GM21528 (cell line): ENCODE results near the gene ADRM1.

Experiments used
- ATAC-seq: cut with Tn5 transposase; IDR thresholded peaks from one replicate; pipeline ENCODE4 v1.9.1; 2021; ENCODE audit warnings: mild to moderate bottlenecking, moderate library complexity; ENCODE audit not compliant: unreplicated experiment, low FRiP score

The ADRM1 gene, protein sequence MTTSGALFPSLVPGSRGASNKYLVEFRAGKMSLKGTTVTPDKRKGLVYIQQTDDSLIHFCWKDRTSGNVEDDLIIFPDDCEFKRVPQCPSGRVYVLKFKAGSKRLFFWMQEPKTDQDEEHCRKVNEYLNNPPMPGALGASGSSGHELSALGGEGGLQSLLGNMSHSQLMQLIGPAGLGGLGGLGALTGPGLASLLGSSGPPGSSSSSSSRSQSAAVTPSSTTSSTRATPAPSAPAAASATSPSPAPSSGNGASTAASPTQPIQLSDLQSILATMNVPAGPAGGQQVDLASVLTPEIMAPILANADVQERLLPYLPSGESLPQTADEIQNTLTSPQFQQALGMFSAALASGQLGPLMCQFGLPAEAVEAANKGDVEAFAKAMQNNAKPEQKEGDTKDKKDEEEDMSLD

DNA sequence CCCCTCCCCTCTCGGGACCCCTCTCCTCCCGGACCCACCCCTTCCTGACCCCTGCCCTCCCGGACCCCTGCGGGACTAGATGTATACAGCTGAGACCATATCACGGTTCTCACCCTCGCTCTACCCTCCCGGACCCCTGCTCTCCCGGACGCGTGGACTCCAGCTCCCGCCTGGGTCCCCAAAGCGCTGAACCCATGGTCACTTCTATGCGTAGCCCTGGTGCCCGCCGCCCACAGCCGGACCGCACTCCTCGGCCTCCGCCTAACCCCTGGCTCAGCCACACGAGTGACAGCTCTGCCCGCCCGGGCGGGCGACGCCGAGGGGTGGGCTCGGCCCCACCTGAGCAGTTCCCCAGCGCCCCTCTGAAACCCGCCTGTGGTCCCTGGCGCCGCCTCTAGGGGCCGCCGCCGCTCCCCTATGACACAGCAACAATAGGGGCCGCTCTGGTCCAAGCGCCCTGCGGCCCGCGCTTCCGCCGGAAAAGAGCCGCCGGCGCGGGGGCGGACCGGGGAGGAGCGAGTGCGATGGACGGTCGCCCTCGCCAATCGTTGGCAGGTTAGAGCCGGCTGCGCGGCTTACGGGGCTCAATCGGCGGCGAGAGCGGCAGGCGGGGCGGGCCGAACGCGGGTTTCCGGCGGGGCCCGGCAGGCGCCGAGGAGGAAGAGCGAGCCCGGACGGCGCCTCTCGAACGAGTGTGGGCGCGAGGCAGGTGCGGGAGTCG, at the start of gene ADRM1:
TSS of gene ADRM1 (plus strand) at position 657 of the 721 bp plus-strand sequence. CDS start 572 bp downstream, outside the sequence.
- ATAC-seq: peak; percentile 82

DNA sequence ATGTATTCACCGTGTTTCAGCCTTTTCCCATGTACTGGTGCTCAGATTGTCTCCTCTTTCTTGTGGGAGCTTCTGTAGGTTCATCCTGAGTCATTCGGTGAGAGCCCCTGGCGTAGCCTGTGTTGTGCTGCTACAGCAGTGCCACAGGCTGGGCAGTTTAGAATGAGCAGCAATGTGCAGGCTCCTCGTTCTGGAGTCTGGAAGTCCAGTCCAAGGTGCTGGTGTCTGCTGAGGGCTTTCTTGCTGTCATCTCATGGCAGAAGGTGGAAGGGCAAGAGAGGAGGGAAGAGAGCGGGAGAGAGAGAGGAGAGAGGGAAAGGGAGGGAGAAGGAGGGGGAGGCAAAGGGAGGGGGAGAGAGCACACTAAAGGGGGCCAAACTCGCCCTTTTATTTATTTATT, 49.4 kb upstream of the ADRM1 start:
- no peak for ATAC-seq

DNA sequence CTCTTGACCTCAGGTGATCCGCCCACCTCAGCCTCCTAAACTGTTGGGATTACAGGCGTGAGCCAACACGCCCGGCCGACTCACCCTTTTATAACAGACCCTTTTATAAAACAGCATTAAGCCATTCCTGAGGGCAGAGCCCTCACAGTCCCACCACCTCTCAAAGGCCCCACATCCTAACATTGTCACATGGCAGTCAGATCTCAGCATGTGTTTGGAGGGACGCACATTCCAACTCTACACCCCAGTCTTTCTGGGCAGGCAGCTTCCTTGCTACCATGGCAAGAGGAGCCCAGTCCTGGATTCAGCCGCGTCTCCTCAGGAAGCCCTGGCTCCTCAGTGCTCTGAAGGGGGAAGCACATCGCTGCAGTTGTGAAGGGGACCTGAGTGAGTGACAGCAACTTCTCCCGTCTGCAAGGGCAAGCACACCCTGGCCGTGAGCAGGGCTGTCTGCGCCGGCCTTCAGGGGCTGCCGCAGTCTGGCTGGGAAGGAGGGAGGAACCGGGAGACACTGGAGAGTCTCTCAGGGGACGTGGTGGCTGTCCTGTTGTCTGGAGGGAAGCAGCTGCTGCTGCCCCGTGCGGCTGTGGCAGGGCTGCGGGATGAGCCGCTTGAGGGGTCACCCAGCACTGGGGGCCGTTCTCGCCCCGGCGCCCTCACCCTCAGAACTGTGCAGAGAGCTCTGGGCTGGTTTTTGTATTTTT, 48.6 kb upstream of the ADRM1 start:
- ATAC-seq: no peak

DNA sequence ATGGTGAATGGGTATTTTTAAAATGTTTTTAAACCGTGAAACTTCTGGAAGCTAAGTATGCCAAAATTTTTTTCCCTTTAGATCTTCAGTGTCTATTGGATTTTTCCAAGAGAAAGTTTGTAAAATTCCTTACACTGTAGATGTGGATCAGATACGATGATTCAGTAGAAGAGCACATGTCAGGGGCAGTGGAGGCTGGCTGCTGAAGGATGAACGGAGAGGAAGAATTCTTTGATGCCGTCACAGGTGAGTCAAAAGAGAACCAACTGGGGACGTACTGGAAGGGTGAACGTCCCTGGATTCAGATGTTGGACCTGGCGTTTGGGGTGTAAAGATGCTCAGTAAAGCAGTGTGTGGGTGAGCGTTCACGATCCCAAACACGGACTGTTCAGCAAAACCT, 46.8 kb upstream of the ADRM1 start:
- ATAC-seq: no peak

DNA sequence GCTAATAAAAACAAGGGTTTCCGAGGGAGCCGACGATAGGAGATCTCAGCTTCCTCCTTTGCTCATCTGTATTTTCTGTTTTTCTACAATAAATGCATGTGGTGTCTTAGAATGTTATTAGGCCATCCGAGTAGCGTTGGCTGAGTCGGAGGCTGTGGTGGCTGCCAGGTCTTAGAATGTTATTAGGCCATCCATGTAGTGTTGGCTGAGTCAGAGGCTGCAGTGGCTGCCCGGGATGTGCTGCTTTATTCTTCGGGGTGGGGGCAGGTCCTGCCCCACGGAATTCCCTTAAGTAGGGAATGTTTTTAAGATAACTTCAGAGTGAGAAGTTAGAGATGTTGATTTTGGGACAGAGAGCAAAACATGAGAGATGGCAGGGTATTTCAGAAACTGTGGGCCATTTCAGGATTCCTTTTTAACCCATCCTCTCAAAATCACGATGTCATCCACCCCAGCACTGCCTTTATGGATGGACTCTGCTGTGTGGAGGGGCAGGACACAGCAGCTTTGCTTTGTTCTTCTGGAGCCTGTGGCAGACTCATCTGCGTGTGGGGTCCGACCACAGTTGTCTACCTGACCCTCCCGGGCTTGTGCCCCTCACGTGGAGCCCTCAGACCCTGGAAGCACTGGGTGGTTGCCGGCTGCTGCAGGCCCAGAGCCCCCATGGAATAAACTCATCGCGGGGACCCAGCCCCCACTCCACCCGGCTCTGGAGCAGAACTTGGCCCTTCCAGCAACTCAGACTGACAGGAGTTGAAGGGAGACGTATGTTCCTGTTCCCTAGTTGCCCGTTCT, 44.1 kb upstream of the ADRM1 start:
- ATAC-seq: no peak

DNA sequence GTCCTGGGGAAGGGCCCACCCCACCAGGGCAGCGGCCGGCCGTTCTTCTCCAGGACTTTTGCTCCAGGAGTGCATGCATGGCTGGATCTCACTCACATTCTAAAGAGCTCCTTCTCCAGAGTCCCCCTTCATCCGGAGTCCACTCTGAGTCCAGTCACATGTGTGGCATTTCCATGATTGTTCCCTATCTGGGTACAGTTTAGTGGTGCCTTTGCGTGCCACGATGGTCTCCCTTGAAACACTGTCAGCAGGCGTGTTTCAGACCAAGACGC, 43.6 kb upstream of the ADRM1 start:
- ATAC-seq: no peak

DNA sequence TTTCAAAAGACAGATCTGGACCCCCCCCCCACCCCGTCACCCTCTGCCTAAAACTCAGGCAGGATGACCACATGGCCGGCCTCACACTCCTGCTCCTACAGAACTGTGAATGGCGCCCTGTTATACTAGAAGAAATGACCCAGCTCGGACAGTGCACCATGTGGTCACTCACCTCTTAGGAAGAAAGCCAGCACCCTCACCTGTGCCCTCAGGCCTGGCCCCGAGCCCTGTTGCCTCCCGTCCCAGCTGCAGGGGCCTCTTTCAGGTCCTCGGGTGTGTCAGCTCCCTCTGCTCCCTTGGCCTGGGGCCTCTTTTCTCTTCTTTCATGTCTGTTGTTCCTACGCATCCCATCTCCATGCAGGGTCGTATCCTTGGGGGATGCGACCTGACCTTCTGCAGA, 40.7 kb upstream of the ADRM1 start:
- ATAC-seq: no peak

DNA sequence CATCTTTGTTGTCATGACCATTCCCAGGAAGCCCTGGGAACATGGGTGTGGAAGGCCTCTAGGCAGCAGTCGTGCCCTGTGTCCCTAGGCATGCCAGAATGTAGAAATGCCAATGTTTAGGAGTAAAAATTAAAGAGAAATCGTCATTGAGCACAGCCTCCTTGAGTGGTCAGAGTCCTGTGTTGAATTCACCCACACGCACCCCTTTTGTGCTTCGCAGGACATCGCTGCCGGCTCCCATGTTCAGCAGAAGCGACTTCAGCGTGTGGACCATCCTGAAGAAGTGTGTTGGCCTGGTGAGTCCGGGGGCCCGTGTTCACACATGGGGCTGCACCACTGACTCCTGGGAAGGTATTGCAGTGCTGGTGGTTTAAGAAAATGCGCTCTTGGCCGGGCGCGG, 39.4 kb upstream of the ADRM1 start:
- no peak for ATAC-seq

DNA sequence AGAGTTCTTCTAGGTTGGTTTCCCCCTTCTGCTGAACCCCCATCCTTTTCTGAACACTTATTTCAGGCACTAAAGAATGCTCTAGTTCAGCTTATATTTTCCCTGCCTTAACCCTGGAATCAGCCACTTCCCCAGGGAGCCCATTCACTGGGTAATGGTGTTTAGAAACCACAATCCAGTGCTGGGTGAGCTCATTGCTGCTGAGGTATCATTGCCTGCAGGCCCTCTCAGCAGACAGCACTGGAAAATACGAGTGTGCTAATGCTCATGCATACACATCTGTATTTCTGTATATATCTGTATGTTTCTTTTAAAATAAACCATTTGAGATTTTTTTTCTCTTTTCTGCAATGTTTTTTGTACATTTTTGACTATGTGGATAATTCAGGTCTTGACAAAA, 37.4 kb upstream of the ADRM1 start:
- no peak for ATAC-seq

DNA sequence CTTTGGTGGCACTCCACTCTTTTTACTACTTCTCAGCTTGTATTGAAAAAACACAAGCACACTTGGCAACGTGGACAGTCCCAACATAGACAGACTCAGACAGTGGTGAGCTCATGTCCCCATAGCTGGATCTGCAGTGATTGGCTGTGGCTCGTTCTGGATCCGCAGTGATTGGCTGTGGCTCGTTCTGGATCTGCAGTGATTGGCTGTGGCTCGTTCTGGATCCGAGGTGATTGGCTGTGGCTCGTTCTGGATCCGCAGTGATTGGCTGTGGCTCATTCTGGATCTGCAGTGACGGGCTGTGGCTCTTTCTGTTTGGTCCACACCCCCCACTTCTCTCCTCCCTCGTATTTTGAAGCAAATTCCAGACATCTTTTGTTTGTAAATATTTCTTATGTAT, 36.5 kb upstream of the ADRM1 start:
- ATAC-seq: no peak

DNA sequence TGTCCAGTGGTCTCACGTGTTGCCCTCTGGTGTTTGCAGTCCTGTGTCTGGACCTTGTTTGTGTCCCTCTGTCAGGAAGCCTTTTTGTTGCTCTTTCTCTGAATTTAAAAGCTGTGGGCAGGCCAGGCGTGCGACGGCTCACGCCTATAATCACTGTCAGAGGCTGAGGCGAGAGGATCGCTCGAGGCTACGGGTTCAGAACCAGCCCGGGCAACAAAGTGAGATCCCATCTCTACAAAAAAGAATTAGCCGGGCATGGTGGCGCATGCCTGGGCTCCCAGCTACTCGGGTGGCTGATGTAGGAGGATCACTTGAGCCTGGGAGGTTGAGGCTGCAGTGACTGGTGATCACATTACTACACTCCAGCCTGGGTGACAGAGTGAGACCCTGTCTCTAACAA, 35.9 kb upstream of the ADRM1 start:
- no peak for ATAC-seq

DNA sequence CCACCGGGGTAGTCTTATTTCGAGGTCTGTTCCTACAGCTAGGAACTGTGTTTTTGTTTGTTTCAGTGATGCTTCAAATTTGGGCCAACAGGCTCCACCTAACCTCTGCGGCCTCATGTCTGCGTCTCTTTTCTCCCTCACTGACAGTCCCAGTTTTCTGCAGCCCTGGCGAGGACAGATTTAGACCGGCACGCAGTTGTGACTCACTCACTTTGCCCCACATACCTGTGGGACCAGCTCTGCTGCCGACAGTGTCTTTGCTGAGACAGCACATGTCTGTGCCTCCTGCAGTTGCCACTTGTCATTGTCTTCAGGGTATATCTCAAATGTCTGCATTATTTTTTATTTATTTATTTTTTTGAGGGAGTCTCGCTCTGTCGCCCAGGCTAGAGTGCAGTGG, 35.3 kb upstream of the ADRM1 start:
- ATAC-seq: no peak

DNA sequence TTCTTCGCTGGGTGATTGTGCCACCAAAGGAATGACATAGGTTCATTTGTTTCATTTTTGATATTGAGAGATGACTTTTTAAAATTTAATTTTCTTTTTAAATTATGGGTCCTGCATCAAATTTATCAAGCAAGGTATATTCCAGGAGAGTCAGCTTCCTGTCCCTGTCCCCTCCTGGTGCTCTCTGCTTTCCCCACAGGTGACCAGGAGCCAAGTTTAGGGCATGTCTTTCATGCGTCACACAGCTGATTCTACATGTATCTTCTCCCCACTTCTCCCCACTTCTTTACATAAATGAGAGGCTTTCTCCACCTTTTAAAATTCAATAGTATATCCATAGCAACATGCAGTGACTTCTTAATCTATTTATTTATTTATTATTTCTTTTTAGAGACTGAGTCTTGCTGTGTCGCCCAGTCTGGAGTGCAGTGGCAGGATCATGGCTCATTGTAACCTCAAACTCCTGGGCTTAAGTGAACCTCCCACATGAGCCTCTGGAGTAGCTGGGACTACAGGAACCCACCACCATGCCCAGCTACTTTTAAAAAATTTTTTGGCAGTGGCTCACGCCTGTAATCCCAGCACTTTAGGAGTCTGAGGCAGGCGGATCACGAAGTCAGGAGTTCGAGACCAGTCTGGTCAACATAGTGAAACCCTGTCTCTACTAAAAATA, 34.4 kb upstream of the ADRM1 start:
- no peak for ATAC-seq

DNA sequence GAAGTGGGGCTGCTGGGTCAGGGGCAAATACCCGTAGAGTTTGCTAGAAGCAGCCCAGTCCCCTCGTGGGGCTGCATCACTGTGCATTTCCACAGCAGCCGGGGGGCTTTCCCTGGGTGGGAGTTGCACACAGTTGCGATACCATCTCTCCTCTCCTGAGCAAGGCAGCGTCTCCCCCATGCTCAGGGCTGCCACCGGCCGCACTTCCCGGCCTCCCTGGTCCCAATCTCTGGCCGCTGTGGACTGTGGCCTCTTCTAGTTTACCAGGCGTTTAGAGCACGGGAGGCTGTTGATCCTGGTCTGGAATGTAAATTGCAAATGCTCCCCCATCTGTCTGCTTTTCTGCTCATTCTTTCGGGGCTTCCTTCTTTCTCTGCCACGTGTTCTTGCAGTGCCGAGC, 33.4 kb upstream of the ADRM1 start:
- no peak for ATAC-seq

DNA sequence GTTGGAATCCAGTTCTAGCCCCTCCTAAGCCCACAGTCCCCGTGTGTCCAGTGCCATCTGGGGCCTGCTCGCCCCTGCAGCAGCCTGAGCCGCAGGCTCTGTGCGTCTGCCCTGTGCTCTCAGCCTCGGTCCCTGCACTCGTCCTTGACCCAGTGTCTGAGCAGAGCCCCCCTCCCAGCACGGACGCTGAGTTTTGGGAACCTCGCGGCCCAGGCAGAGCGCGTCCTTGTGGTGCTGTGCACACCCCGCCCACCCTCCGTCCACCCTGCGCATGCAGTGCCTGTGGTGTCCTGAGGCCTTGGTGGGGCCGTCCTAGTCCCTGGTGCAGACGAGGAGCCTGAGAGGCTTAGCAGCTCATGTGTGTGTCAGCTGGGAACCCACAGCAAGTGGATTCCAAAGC, 32.9 kb upstream of the ADRM1 start:
- no peak for ATAC-seq

DNA sequence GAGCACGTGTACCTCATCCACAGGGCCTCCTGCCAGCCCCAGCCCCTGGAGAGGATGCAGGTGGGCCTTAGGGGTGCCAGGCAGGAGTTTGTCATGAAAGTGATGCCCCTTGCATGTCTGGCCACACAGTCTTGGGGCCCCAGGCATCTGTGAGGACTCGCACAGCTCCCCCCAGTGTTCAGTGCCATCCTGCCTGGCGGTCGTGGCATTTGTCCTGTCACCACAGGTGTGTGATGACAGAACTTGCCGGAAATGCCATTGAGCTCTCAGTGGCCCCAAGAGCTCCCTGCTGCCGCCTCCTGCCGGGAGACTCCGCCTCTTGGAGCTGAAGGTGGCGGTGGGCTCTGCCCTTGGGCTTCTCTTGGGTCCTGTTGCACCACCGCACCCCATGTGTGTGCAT, 30.6 kb upstream of the ADRM1 start:
- ATAC-seq: no peak

DNA sequence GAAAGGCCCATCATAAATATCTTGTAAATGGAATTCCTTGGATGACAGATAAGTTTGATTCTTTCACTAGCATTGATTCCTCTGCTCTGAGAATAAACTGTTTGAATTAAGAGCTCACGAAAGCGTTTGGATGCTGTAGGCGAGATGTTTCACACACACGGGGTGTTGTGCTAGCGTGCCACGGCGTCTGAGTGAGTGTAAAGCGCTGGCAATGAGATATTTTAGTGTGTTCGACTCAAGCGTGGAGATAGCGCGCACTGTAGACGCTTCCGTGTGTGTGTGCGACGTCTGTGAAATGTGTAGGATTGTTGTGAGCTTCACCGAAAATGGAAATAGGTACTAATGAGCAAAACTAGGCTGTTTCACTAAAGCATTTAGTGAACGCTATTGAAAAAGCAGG, 29.4 kb upstream of the ADRM1 start:
- ATAC-seq: no peak

DNA sequence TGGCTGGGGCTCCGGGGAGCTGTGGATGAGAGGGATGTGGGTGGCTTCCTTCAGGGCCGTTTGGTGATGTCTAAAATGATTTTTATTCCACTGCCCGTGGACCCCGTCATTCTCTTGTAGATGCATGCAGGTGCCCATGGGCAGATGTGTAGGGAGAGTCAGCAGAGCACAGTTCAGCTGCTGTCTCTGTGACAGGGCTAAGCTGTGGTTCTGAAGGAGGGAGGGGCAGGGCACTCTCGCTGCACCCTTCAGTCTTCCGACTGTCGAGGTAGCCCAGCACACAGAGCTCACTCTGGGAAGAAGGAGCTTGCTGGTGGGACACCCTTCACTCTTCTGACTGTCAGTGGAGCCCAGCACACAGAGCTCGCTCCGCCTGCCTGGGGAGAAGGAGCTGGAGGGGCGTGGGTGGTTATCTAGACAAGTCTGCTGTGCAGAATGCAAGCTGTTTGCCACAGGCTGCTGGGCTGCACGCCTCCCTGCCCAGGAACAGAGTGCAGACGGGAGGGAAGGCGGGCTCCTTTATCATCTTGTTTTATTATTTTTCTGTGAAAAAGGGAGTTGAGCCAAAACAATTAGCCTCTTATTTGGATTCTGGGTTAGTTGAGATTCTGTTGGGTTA, 28.4 kb upstream of the ADRM1 start:
- no peak for ATAC-seq

DNA sequence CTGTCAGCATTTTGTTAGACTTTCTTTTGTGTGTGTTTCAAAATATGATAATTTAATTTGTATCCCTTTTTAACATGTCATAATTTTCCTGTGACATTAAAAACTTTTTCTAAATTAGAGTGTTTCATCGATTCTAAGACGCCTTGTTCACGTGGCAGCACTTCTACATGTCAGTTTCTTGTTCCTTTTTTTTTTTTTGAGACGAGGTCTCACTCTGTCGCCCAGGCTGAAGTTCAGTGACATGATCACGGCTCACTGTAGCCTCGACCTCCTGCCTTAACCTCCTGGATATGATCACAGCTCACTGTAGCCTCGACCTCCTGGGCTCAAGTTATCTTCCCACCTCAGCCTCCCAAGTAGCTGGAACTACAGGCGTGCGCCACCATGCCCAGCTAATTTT, 27.6 kb upstream of the ADRM1 start:
- no peak for ATAC-seq

DNA sequence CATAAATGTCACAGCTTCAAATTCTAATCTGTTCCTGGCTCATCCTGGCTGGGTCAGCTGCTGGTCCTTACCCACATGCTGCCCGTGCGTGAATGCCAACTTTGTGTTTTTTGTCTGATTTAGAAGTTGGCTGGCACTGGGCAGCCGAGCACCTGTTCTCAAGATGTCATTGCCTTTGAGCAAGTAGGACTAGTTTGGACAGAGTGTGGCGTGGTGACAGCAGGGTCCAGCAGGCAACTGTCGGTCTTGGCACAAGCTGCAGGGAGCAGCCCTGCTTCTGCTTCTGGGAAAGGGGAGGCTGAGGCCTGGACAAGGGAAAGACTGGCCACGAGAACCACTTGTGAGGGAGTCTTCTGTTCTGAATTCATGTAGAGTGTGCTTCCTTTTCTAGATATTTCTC, 26.4 kb upstream of the ADRM1 start:
- ATAC-seq: no peak
